ENCODE results near the gene ROR2.

The ROR2 gene

DNA sequence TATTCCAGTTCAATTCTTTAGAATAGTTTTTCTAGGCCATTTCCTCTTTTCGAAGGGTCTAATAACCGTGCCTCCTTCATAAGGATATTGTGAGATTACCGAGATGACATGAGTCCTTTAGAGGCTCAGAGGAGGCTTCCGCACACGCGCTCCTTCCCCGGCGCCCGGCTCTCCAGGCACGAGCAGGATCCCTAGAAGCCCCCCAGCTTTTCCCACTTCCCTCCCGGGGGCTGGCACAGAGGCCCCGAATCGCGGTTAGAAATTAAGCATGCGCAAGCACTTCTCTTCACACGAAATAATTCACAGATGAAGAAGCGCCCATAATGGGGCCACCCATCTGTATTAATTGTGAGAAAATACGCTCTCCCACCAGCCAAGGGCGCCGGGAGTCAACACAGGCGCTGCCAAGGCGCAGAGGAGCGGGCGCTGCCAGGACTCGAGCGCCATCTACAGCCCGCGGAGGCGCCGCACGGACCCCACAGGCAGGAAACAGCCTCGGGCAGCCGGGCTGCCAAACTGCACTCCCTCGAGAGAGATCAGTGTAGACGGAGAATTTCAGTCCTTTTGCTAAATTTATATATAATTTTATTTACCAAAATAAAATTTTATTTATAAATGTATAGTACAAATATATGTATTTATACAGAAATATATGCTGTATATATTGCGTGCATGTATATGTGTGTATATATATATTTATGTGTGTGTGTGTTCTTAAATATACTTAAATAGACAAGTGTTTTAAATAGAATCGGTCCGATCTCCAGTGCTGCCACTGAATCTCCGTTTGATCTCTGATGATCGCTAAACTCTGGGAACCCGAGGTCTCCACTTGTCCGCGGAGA, 268.3 kb downstream of the ROR2 start:
- H3K4me3 ChIP-seq (ENCODE audit: low read depth, low read length), result no peak overlapping the region
- no peak for DNase-seq (ENCODE audit: low read depth)
- TF ChIP-seq, protein P1, sequence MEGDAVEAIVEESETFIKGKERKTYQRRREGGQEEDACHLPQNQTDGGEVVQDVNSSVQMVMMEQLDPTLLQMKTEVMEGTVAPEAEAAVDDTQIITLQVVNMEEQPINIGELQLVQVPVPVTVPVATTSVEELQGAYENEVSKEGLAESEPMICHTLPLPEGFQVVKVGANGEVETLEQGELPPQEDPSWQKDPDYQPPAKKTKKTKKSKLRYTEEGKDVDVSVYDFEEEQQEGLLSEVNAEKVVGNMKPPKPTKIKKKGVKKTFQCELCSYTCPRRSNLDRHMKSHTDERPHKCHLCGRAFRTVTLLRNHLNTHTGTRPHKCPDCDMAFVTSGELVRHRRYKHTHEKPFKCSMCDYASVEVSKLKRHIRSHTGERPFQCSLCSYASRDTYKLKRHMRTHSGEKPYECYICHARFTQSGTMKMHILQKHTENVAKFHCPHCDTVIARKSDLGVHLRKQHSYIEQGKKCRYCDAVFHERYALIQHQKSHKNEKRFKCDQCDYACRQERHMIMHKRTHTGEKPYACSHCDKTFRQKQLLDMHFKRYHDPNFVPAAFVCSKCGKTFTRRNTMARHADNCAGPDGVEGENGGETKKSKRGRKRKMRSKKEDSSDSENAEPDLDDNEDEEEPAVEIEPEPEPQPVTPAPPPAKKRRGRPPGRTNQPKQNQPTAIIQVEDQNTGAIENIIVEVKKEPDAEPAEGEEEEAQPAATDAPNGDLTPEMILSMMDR (IDR thresholded peaks at IDR 0.05; ENCODE audit: low read depth, low read length, missing control alignments), result peak; percentile 83

DNA sequence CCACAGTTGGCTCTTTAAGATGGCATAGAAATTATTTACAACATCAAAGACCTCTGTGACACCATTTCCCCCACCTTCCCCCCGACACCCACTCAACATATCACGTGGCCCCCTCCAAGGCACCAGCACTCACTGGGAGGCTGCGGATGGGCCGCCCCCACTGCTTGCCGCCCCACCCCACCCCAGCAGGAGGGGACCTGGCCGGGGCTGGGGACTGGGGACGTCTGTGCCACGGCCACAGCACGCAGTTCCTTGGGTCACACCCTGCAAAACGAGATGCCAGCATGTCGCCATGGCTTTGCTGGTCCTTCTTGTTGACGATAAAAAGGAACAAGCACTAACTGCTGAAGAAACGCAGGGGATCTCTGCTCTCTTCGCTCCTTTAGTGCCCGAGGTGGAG, 269.0 kb downstream of the ROR2 start:
- TF ChIP-seq, protein P1 (IDR thresholded peaks at IDR 0.05; ENCODE audit: low read depth, low read length, missing control alignments), result no peak
- H3K4me3 ChIP-seq (ENCODE audit: low read depth, low read length), result no peak overlapping the region
- DNase-seq (ENCODE audit: low read depth), result no peak

DNA sequence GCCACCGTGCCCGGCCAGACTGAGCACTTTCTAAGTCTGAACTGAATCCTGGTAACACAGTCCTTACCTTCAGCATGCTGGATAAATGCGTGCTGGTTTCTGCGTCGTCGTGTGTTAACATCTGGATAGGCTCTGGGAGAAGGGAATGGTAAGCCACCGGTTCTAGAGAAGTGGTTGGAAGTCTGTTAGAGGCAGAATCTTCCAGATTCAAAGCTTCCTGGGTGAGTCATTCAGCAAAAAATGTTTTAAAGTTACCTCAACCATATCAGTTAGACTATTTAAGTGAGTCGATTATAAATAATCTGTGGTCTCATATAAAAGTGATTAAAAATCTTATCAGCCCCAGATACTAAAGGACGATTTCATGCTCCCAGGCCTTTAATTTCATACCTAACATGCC, 269.9 kb downstream of the ROR2 start:
- TF ChIP-seq, protein P1 (IDR thresholded peaks at IDR 0.05; ENCODE audit: low read depth, low read length, missing control alignments), result no peak
- DNase-seq (ENCODE audit: low read depth), result no peak
- no peak overlapping the region for H3K4me3 ChIP-seq (ENCODE audit: low read depth, low read length)

DNA sequence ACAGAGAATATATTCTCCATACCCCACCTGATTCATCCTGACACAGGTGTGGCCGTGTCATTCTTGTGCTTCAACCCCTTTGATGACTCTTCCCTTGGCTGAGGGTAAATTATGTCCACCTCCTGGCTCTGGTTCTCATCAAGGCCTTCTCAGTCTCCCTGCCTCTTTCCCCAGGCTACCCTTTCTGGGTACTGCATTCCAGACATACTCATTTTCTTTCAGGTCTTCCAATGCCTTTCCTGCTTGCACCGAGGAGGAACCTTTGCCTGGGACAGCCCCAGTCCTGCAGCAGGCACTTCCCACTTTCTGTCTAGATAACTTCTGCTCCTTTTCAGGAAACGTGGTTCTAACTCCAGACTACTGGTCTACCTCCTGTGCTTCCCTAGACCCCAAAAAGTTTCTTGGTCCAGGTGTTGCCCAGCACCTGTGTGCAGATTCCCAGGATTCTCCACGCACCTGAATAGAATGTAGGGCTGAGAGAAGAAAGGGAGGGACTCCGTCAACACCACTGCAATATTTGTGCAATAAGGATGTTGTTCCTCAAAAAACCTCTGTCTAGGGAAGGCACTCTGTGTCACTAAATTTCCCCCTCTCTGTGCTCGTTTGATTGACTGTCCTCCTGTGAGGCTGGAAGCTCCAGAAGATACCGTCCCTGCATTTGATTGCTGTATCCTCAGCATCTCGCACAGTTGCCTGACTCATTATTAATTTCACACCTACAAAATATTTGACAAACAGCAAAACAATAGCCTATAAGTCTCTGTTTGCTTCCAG, 271.0 kb downstream of the ROR2 start:
- TF ChIP-seq, protein P1 (IDR thresholded peaks at IDR 0.05; ENCODE audit: low read depth, low read length, missing control alignments), result no peak
- no peak for DNase-seq (ENCODE audit: low read depth)

DNA sequence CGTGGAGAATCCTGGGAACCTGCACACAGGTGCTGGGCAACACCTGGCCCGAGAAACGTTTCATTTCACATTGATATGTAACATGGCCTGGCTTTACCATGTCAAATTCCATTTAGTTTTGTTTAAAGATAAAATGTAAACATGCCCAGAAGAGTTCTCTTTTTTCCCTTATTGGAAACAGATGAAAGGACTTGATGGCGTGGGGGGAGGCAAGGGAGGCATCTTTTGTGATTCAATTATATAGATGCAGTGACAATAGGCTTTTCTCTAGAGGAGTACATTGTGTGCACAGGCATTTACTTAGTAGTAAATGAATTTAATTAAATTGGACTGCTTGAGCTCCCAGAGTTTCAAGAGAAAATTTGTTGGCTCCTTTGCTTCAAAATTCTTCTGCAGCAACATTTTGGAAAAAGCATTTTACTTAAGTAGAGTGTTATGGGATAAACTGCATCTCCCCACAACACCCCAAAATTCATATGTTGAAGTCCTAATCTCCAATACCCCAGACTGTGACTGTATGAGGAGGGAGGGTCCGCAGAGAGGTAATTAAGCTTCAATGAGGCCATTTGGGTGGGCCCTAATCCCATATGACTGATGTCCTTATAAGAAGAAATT, 272.1 kb downstream of the ROR2 start:
- TF ChIP-seq, protein P1 (IDR thresholded peaks at IDR 0.05; ENCODE audit: low read depth, low read length, missing control alignments), result no peak
- H3K4me3 ChIP-seq (ENCODE audit: low read depth, low read length), result no peak overlapping the region
- DNase-seq (ENCODE audit: low read depth), result no peak

More for the DNA sequence above, 271.0 kb downstream of the ROR2 start:
- H3K4me3 ChIP-seq (ENCODE audit: low read depth, low read length), result no peak overlapping the region

DNA sequence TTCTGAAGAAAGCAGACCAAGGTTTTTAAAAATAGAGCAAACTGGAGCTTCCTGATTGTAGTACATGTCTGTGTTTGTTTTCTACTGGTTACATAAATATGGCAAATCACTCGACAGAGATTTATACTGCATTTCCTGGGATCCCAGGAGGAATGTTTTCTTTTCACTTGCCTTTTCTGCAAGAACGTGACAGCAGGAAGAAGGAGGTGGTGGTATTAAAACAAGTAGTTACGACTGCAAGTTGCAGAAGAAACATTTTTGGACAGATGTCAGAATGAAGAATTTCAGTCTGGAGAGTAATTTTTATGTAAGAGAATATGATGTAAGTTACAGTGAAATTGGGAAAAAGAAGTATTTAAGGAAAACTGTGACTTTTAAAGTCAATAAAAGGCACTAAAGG, 272.7 kb downstream of the ROR2 start:
- TF ChIP-seq, protein P1 (IDR thresholded peaks at IDR 0.05; ENCODE audit: low read depth, low read length, missing control alignments), result no peak
- no peak for DNase-seq (ENCODE audit: low read depth)

More for the DNA sequence above, 272.7 kb downstream of the ROR2 start:
- H3K4me3 ChIP-seq (ENCODE audit: low read depth, low read length), result no peak overlapping the region

Data from GM12864 (cell line).